Muscle layer of duodenum (tissue), 2 donors: ENCODE measurements around the gene IPO9.

Experiments used
- H3K27ac ChIP-seq: one replicate; pipeline ENCODE4 v1.7.0; 2013; ENCODE audit warnings: mild to moderate bottlenecking, low read length
- H3K27me3 ChIP-seq: one replicate; pipeline ENCODE4 v1.7.0; 2013; ENCODE audit warnings: low read depth, mild to moderate bottlenecking, control low read depth, low read length
- H3K36me3 ChIP-seq, 2 donors: one replicate each; pipeline ENCODE4 v1.7.0; 2013; ENCODE audit warnings: low read length in 2 of 2, control low read depth in 1 of 2, mild to moderate bottlenecking in 1 of 2; ENCODE audit not compliant: insufficient read depth in 2 of 2, control insufficient read depth in 1 of 2
- H3K4me1 ChIP-seq, 2 donors: one replicate each; pipeline ENCODE4 v1.7.0; 2013; ENCODE audit warnings: low read length in 2 of 2, mild to moderate bottlenecking in 2 of 2, control low read depth in 1 of 2, moderate library complexity in 1 of 2; ENCODE audit not compliant: insufficient read depth in 2 of 2, control insufficient read depth in 1 of 2
- H3K4me3 ChIP-seq, 2 donors: one replicate each; pipeline ENCODE4 v1.7.0; 2013; ENCODE audit warnings: low read length in 2 of 2, low read depth in 1 of 2, mild to moderate bottlenecking in 1 of 2
- H3K9me3 ChIP-seq, 2 donors: one replicate each; pipeline ENCODE4 v1.7.0; 2013; ENCODE audit warnings: low read length in 2 of 2, control low read depth in 1 of 2, mild to moderate bottlenecking in 1 of 2; ENCODE audit not compliant: control insufficient read depth in 1 of 2
- donor health status: healthy.

The IPO9 gene

DNA sequence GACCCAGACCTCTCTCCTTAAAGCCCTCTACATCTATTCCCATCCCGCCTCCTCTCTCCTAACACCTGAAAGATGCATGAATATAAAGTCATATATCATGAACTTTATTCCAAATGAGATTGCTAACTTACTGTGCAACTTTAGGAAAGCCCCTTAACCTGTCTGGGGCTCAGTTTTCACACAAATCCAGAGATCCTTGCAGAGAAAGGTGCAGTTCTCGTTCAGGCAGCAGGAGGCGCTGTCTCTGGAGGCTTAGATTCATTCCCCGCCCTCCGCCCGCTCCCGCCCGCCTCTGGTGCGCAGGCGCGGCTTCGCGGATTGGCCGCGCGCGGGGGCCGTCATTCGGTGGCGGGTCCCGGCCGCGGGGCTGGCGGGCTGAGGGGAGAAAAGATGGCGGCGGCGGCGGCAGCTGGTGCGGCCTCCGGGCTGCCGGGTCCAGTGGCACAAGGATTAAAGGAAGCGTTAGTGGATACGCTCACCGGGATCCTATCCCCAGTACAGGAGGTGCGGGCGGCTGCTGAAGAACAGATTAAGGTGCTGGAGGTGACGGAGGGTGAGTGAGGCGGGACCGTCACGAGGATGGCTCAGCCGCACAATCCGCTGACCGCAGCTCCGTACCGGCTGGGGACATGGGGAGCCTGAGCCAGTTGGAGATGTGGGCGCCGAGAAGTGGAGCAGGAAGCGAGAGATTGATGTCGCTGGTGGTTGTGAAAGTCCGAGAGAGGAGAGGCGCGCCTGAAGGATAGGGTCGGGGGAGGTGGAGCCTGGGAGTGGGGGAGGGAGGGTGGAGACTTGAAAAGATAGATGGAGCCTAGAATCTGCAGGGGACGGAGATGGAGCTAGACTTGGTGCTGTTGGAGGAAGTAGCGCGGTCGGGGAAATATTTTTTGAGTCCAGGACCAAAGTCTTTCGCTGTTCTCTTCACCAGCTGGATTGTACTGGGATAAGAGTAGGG, at the start of gene IPO9:
IPO9 (plus strand) TSS at position 338 of the 955 bp plus-strand sequence; CDS start at position 391, 53 bp downstream.
- peaks cover 17 to 34% of the 10 kb centered on the region in 2 donors for H3K4me1 ChIP-seq
- peak within 1 kb of the TSS; percentile 86 to 89 for H3K4me3 ChIP-seq
- H3K9me3 ChIP-seq, result no peaks in the 10 kb centered on the region
- no peaks in the 10 kb centered on the region for H3K27me3 ChIP-seq
- peak within 1 kb of the TSS; percentile 82 for H3K27ac ChIP-seq
- H3K36me3 ChIP-seq, result no peaks in the 10 kb centered on the region

GRCh38 chr1:201779351-201779880, 49.5 kb upstream of the IPO9 start:
- Histone ChIP-seq H3K27me3 (no peaks in the 10 kb centered on the region), H3K27ac (no peak overlapping the region), H3K9me3 (no peaks in the 10 kb centered on the region), H3K4me3 (no peak overlapping the region), H3K4me1 (peaks cover 0 to 3% of the 10 kb centered on the region in 2 donors), H3K36me3 (peaks cover 25 to 43% of the 10 kb centered on the region in 2 donors)

DNA sequence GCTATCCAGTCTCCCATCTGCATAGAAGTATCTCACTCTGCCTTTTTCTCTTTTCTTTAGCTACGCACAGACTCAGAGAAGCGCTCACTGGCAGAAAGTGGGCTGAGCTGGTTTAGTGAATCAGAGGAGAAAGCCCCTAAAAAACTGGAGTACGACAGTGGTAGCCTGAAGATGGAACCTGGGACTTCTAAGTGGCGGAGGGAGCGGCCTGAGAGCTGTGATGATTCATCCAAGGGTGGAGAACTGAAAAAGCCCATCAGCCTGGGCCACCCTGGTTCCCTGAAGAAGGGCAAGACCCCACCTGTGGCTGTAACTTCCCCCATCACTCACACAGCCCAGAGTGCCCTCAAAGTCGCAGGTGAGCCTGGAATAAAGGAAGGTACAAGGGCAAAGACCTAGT, 48.0 kb upstream of the IPO9 start:
- Histone ChIP-seq H3K4me1 (peaks cover 0 to 3% of the 10 kb centered on the region in 2 donors), H3K27me3 (no peaks in the 10 kb centered on the region), H3K9me3 (no peaks in the 10 kb centered on the region), H3K4me3 (no peak overlapping the region), H3K27ac (no peak overlapping the region), H3K36me3 (peaks cover 25 to 40% of the 10 kb centered on the region in 2 donors)

DNA sequence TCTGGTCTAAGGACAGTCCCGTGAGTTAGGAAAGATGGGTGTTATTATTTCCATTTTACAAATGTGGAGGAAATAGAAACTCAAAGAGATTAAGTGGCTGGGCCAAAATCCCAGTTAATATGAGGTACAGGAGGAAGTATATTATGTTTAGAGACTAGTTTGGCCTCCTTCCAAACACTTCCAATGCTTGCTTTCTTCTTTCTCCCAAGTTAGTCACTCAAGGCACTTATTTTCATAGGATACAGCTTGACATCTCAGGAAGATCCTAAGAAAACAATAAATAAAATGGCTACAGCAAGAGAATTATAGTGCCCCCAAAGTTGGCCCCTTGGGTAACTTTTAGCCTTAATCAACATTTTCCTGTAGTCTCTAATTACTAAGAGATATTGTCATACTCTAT, 47.5 kb upstream of the IPO9 start:
- Histone ChIP-seq H3K4me1 (peaks cover 0 to 3% of the 10 kb centered on the region in 2 donors), H3K9me3 (no peaks in the 10 kb centered on the region), H3K27ac (no peak overlapping the region), H3K4me3 (no peak overlapping the region), H3K36me3 (peaks cover 27 to 45% of the 10 kb centered on the region in 2 donors), H3K27me3 (no peaks in the 10 kb centered on the region)

DNA sequence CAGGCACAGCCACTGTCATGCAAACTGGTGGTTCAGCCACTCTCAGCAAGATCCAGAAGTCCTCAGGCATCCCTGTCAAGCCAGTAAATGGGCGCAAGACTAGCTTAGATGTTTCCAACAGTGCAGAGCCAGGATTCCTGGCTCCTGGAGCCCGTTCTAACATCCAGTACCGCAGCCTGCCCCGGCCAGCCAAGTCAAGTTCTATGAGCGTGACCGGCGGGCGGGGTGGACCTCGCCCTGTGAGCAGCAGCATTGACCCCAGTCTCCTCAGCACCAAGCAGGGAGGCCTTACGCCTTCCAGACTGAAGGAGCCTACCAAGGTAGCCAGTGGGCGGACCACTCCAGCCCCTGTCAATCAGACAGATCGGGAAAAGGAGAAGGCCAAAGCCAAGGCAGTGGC, 46.6 kb upstream of the IPO9 start:
- no peak overlapping the region for H3K27ac ChIP-seq
- peaks cover 35 to 54% of the 10 kb centered on the region in 2 donors for H3K36me3 ChIP-seq
- no peaks in the 10 kb centered on the region for H3K9me3 ChIP-seq
- no peaks in the 10 kb centered on the region for H3K27me3 ChIP-seq
- H3K4me3 ChIP-seq, result no peak overlapping the region
- H3K4me1 ChIP-seq, result peaks cover 0 to 3% of the 10 kb centered on the region in 2 donors

GRCh38 chr1:201783058-201783457, 45.9 kb upstream of the IPO9 start:
- Histone ChIP-seq H3K36me3 (peaks cover 41 to 60% of the 10 kb centered on the region in 2 donors), H3K27me3 (no peaks in the 10 kb centered on the region), H3K9me3 (no peaks in the 10 kb centered on the region), H3K4me1 (peaks cover 0 to 3% of the 10 kb centered on the region in 2 donors), H3K4me3 (no peak overlapping the region), H3K27ac (no peak overlapping the region)

DNA sequence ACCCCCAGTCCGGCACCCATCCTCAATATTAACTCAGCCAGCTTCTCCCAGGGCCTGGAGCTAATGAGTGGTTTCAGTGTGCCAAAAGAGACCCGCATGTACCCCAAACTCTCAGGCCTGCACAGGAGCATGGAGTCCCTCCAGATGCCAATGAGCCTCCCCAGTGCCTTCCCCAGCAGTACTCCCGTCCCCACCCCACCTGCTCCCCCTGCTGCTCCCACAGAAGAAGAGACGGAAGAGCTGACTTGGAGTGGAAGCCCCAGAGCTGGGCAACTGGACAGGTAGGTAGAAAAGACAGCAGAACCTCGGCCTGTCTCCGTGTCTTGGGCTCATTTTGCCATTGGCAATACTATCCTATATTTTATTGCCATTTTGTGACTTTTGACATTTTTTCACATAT, 45.4 kb upstream of the IPO9 start:
- Histone ChIP-seq H3K27me3 (no peaks in the 10 kb centered on the region), H3K36me3 (peaks cover 42 to 66% of the 10 kb centered on the region in 2 donors), H3K9me3 (no peaks in the 10 kb centered on the region), H3K4me1 (peaks cover 0 to 3% of the 10 kb centered on the region in 2 donors), H3K4me3 (no peak overlapping the region), H3K27ac (no peak overlapping the region)

GRCh38 chr1:201785291-201785690, 43.7 kb upstream of the IPO9 start:
- H3K9me3 ChIP-seq, result no peaks in the 10 kb centered on the region
- no peaks in the 10 kb centered on the region for H3K27me3 ChIP-seq
- H3K4me1 ChIP-seq, result peaks cover 0 to 3% of the 10 kb centered on the region in 2 donors
- H3K4me3 ChIP-seq, result no peak overlapping the region
- H3K27ac ChIP-seq, result no peak overlapping the region
- H3K36me3 ChIP-seq, result peaks cover 47 to 68% of the 10 kb centered on the region in 2 donors

- Histone ChIP-seq H3K27me3 (no peaks in the 10 kb centered on the region), H3K27ac (no peak overlapping the region), H3K4me1 (peaks cover 12 to 17% of the 10 kb centered on the region in 2 donors), H3K36me3 (peaks cover 40 to 53% of the 10 kb centered on the region in 2 donors), H3K4me3 (no peak overlapping the region), H3K9me3 (no peaks in the 10 kb centered on the region)
These were observed 42.1 kb upstream of the IPO9 start for GRCh38 chr1:201786824-201787223.

DNA sequence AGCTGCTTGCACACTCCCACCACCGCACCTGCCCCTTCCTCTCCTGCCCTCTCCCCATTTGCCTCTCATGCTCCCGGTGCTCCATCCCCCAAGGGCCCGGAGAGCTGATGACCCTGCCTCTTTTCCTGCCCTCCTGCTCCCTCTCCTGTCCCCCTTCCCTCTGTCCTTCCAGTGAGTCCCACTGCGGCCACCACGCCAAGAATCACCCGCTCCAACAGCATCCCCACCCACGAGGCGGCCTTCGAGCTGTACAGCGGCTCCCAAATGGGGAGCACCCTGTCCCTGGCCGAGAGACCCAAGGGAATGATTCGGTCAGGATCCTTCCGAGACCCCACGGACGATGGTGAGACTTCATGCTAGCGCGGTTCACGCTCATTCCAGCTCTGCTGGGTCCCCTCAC, 40.7 kb upstream of the IPO9 start:
- Histone ChIP-seq H3K4me3 (no peak overlapping the region), H3K27me3 (no peaks in the 10 kb centered on the region), H3K36me3 (peaks cover 27 to 38% of the 10 kb centered on the region in 2 donors), H3K4me1 (peaks cover 21 to 30% of the 10 kb centered on the region in 2 donors), H3K27ac (no peak overlapping the region), H3K9me3 (no peaks in the 10 kb centered on the region)

GRCh38 chr1:201789245-201789644, 39.7 kb upstream of the IPO9 start:
- H3K27me3 ChIP-seq, result no peaks in the 10 kb centered on the region
- H3K27ac ChIP-seq, result no peak overlapping the region
- H3K36me3 ChIP-seq, result peaks cover 23 to 39% of the 10 kb centered on the region in 2 donors
- no peak overlapping the region for H3K4me3 ChIP-seq
- peaks cover 21 to 30% of the 10 kb centered on the region in 2 donors for H3K4me1 ChIP-seq
- H3K9me3 ChIP-seq, result no peaks in the 10 kb centered on the region
